ENCODE measurements around the gene ZNF239.
"Not testable (repeated sequence)": the region's sequence is repeated elsewhere in the genome, so short reads cannot be mapped to it uniquely, and the experiment has no call there.

Gene ZNF239

GRCh38 chr10:43576062-43576461 is 1.6 kb upstream of the ZNF239 start:
- DNase-seq = no peak

GRCh38 chr10:43574906-43575305 is 490 bp upstream of the ZNF239 start:
- DNase-seq = no peak

- no peak for DNase-seq
Observed at GRCh38 chr10:43573250-43574000, 991 bp downstream of the ZNF239 start.

GRCh38 chr10:43570971-43571370 is 3.4 kb downstream of the ZNF239 start:
- DNase-seq = no peak

GRCh38 chr10:43569681-43570080 is 4.7 kb downstream of the ZNF239 start:
- peak; percentile 11 for DNase-seq

- DNase-seq = no peak
Observed at GRCh38 chr10:43557214-43557613, 17.2 kb downstream of the ZNF239 start.

- DNase-seq = not testable (repeated sequence)
Observed at GRCh38 chr10:43543746-43544145, 30.7 kb downstream of the ZNF239 start.

- no peak for DNase-seq
Observed at GRCh38 chr10:43524434-43525247, 49.8 kb downstream of the ZNF239 start.
